ENCODE measurements around the gene HSPA4L. TPM values are rescaled to one million over a fixed set of nuclear protein-coding genes. Genes with fewer than 3 reads are reported as not detected.

Gene HSPA4L
- total and polyA plus RNA-seq, 10 of the 15 experiments (the other 5 are each of a cell fraction or from before 2014, with no cell fraction given) = 8.6 to 40.5 (median 21.4) TPM

DNA sequence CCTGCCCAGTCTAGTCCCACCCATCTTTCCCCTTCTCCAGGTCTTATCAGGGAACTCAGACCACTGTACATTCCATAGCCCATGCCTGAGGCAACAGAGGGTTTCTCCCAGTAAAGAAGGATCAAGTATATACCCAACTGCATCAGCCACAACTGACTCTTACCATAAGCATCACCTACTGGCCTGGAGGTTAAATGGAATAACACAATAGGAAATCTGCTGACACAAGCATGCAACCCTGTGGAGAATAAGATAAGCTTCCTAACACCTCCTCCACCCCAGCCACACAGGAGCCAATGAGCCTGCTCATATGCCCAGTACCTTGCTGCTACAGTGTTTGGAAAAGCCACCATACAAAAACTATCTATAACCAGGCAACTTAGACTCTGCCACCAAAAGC lies 63.9 kb downstream of the HSPA4L start:
- ChIA-PET CTCF (interaction anchor here (0.7 kb wide), 1 partner anchor 32 kb away, joined by 3 read pairs; no protein-coding TSS in a partner anchor), SMC1A (ENCODE audit: uncharacterized antibody, unreplicated experiment) (no interaction called here), POLR2A (no interaction called here), RAD21 (ENCODE audit: unreplicated experiment) (interaction anchor here (0.6 kb wide), 1 partner anchor 212 kb away, joined by 3 read pairs; no protein-coding TSS in a partner anchor)
- no peak for TF ChIP-seq RELA (IDR thresholded peaks at IDR 0.05; ENCODE audit: borderline replicate concordance, partially characterized antibody)
- TF ChIP-seq CREM (IDR thresholded peaks at IDR 0.05; ENCODE audit: low read depth) = no peak
- no peak for TF ChIP-seq RAD21 (IDR thresholded peaks at IDR 0.05; ENCODE audit: insufficient read depth, low read depth, low read length)
- Histone ChIP-seq H3K79me2 (ENCODE audit: control insufficient read depth, insufficient read depth, low read length) (no peaks in the 10 kb centered on the region), H3K4me2 (ENCODE audit: control insufficient read depth, insufficient read depth) (no peak overlapping the region), H3K9me3 (replicated peaks; ENCODE audit: control insufficient read depth, insufficient read depth, low read length) (peaks cover 12% of the 10 kb centered on the region), H4K20me1 (ENCODE audit: control insufficient read depth, insufficient read depth) (no peaks in the 10 kb centered on the region), H3K36me3 (ENCODE audit: control insufficient read depth in 2 of 2, insufficient read depth in 2 of 2, low read length in 1 of 2) (no peaks in the 10 kb centered on the region; a peak in 1 of 4 replicates), H3K9ac (ENCODE audit: control insufficient read depth, insufficient read depth, low read length) (no peak overlapping the region), H3K27me3 (replicated peaks in 1 of 2; ENCODE audit: control insufficient read depth in 2 of 2, insufficient read depth in 2 of 2, low read length in 1 of 2) (no peaks in the 10 kb centered on the region), H3K4me3 (no peak overlapping the region), H3K4me1 (ENCODE audit: control insufficient read depth, insufficient read depth, low read length) (no peaks in the 10 kb centered on the region), H3K27ac (ENCODE audit: control insufficient read depth, insufficient read depth) (no peak overlapping the region), H2AFZ (ENCODE audit: control insufficient read depth, low read depth, low read length) (no peak overlapping the region)
- in situ Hi-C loops (cut with MboI) (no loop called here), intact Hi-C loops (cut with micrococcal nuclease; ENCODE audit: unreplicated experiment) (no loop called here)
- FAIRE-seq (no peak), ATAC-seq (no peak), DNase-seq (ENCODE audit: low read depth, low spot score) (no peak)
- BruUV-seq (replicated peaks) = no TSS peak

GRCh38 chr4:127846765-127847164 lies 64.6 kb downstream of the HSPA4L start:
- Histone ChIP-seq H3K4me1 (ENCODE audit: control insufficient read depth, insufficient read depth, low read length) (no peaks in the 10 kb centered on the region), H3K27ac (ENCODE audit: control insufficient read depth, insufficient read depth) (no peak overlapping the region), H3K9me3 (replicated peaks; ENCODE audit: control insufficient read depth, insufficient read depth, low read length) (peaks cover 12% of the 10 kb centered on the region), H3K9ac (ENCODE audit: control insufficient read depth, insufficient read depth, low read length) (no peak overlapping the region), H4K20me1 (ENCODE audit: control insufficient read depth, insufficient read depth) (no peaks in the 10 kb centered on the region), H3K79me2 (ENCODE audit: control insufficient read depth, insufficient read depth, low read length) (no peaks in the 10 kb centered on the region), H2AFZ (ENCODE audit: control insufficient read depth, low read depth, low read length) (no peak overlapping the region), H3K4me3 (no peak overlapping the region), H3K27me3 (replicated peaks in 1 of 2; ENCODE audit: control insufficient read depth in 2 of 2, insufficient read depth in 2 of 2, low read length in 1 of 2) (no peaks in the 10 kb centered on the region), H3K4me2 (ENCODE audit: control insufficient read depth, insufficient read depth) (no peak overlapping the region), H3K36me3 (ENCODE audit: control insufficient read depth in 2 of 2, insufficient read depth in 2 of 2, low read length in 1 of 2) (no peaks in the 10 kb centered on the region; a peak in 1 of 4 replicates)
- CTCF ChIA-PET = interaction anchor here (0.7 kb wide), 1 partner anchor 31 kb away, joined by 3 read pairs; no protein-coding TSS in a partner anchor
- SMC1A ChIA-PET (ENCODE audit: uncharacterized antibody, unreplicated experiment) = no interaction called here
- in situ Hi-C loops (cut with MboI) = no loop called here
- ATAC-seq = no peak
- DNase-seq (ENCODE audit: low read depth, low spot score) = no peak
- RAD21 ChIA-PET (ENCODE audit: unreplicated experiment) = no interaction called here
- WGBS (ENCODE audit: insufficient coverage, insufficient replicate concordance, low lambda C conversion rate, missing lambda C conversion rate) = 88% methylated on average over 1 of the region's 1 CpG
- intact Hi-C loops (cut with micrococcal nuclease; ENCODE audit: unreplicated experiment) = no loop called here
- no peak for FAIRE-seq
- POLR2A ChIA-PET = interaction anchor here (0.8 kb wide), 1 partner anchor 15 kb away, joined by 4 read pairs; no protein-coding TSS in a partner anchor
- BruUV-seq (replicated peaks) = no TSS peak
- TF ChIP-seq JUND (IDR thresholded peaks at IDR 0.05; ENCODE audit: low read depth, low read length) (no peak), RBBP5 (conservative IDR thresholded peaks at IDR 0.05) (no peak), RELB (IDR thresholded peaks at IDR 0.05; ENCODE audit: low read depth) (no peak), SIX5 (IDR thresholded peaks at IDR 0.05; ENCODE audit: low read depth, low read length, severe bottlenecking) (no peak), ZNF687 (IDR thresholded peaks at IDR 0.05) (no peak), TBL1XR1 (IDR thresholded peaks at IDR 0.05; ENCODE audit: low read depth, low read length) (no peak), ZBTB33 (IDR thresholded peaks at IDR 0.05) (no peak), YBX1 (IDR thresholded peaks at IDR 0.05) (no peak)
